NB4 (cell line): ENCODE results near the gene GRID1.

Experiments used
- DNase-seq: peaks from one replicate; pipeline ENCODE4 v3.0.0; 2010; ENCODE audit warnings: low read depth
- H3K4me3 ChIP-seq: one replicate; pipeline ENCODE4 v1.5.1; 2011; ENCODE audit warnings: mild to moderate bottlenecking, low read depth, low read length, moderate library complexity
- MYC ChIP-seq: IDR thresholded peaks from 2 replicates; pipeline ENCODE4 v1.6.1; 2011; ENCODE audit warnings: low read depth, low read length
- POLR2A ChIP-seq: IDR thresholded peaks from 2 replicates; pipeline ENCODE4 v1.6.1; 2011; ENCODE audit warnings: mild to moderate bottlenecking; ENCODE audit not compliant: insufficient read length; ENCODE audit errors: extremely low read depth
- TF ChIP-seq, protein P1 (sequence below): IDR thresholded peaks from one replicate; pipeline ENCODE4 v1.5.1; 2012; ENCODE audit warnings: low read depth, low read length
- TF ChIP-seq, protein P2 (sequence below): IDR thresholded peaks from 2 replicates; pipeline ENCODE4 v1.6.1; 2011; ENCODE audit warnings: low read depth, low read length

Gene GRID1

GRCh38 chr10:86017841-86018734 is 348.5 kb downstream of the GRID1 start:
- H3K4me3 ChIP-seq, result no peak overlapping the region

DNA sequence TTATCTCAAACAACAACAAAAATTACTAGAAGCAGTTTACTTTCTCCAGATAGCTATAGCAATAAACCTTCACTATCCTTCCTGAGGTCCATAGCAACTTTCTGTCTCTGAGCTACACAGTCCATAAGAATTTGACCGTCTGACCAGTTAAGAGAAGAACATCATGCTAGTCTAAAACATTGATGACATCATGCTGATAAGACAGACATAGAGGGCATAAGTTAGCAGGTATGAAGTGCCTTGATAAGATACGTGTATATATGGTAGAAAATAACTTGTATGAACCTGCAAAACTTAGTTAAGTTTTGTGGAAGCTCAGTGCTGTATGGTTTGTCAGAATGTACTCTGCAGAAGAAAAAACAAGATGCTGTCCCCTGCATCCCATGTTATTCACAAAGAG is 353.0 kb downstream of the GRID1 start:
- TF ChIP-seq, protein P1, sequence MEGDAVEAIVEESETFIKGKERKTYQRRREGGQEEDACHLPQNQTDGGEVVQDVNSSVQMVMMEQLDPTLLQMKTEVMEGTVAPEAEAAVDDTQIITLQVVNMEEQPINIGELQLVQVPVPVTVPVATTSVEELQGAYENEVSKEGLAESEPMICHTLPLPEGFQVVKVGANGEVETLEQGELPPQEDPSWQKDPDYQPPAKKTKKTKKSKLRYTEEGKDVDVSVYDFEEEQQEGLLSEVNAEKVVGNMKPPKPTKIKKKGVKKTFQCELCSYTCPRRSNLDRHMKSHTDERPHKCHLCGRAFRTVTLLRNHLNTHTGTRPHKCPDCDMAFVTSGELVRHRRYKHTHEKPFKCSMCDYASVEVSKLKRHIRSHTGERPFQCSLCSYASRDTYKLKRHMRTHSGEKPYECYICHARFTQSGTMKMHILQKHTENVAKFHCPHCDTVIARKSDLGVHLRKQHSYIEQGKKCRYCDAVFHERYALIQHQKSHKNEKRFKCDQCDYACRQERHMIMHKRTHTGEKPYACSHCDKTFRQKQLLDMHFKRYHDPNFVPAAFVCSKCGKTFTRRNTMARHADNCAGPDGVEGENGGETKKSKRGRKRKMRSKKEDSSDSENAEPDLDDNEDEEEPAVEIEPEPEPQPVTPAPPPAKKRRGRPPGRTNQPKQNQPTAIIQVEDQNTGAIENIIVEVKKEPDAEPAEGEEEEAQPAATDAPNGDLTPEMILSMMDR, result no peak
- no peak for TF ChIP-seq MYC
- TF ChIP-seq, protein P2, sequence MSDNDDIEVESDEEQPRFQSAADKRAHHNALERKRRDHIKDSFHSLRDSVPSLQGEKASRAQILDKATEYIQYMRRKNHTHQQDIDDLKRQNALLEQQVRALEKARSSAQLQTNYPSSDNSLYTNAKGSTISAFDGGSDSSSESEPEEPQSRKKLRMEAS, result no peak
- no peak for DNase-seq

More at GRCh38 chr10:86017841-86018734, 348.5 kb downstream of the GRID1 start:
- peak; percentile 54 for DNase-seq
- TF ChIP-seq MYC, result no peak
- TF ChIP-seq, protein P2, result no peak
- TF ChIP-seq, protein P1, result no peak
- no peak for TF ChIP-seq POLR2A

DNA sequence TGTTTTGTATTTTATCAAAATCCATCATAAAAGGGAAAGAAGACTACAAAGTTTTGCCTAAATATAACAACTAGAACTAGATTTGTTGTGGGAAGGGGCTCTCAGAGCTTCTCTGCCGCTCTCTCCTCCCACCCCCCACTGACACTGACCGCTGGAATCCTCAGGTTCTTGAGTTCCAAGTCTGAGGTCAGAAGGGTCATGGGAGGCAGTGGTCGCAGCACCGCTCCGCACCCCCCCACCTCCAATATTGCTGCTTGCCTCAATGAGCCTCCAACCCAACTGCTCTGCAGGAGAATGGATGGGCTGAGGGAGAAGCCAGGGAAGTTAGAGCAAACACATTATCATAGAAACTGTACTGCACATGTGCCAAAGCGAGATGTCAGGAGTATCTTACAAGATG is 359.4 kb downstream of the GRID1 start:
- no peak for DNase-seq
- no peak overlapping the region for H3K4me3 ChIP-seq
- TF ChIP-seq, protein P1, result no peak
- TF ChIP-seq, protein P2, result no peak
- no peak for TF ChIP-seq MYC
- no peak for TF ChIP-seq POLR2A

More for the DNA sequence above, 353.0 kb downstream of the GRID1 start:
- H3K4me3 ChIP-seq, result no peak overlapping the region

DNA sequence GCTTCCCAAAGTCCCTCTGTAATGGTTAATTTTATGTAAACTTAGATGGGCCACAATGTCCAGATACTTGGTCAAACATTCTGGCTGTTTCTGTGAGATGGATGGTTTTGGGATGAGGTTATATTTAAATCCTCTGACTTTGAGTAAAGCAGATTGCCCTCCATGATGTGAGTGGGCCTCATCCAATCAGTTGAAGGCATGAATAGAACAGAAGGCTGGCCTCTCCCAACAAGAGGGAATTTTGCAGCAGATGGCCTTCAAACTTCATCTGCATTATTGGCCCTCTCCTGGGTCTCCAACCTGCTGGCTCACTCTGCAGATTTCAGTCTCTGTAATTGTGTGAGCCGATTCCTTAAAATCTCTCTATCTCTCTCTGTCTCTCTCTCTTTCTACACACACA is 362.3 kb downstream of the GRID1 start:
- no peak overlapping the region for H3K4me3 ChIP-seq
- TF ChIP-seq, protein P2, result no peak
- TF ChIP-seq POLR2A, result no peak
- TF ChIP-seq, protein P1, result no peak
- TF ChIP-seq MYC, result no peak
- no peak for DNase-seq

DNA sequence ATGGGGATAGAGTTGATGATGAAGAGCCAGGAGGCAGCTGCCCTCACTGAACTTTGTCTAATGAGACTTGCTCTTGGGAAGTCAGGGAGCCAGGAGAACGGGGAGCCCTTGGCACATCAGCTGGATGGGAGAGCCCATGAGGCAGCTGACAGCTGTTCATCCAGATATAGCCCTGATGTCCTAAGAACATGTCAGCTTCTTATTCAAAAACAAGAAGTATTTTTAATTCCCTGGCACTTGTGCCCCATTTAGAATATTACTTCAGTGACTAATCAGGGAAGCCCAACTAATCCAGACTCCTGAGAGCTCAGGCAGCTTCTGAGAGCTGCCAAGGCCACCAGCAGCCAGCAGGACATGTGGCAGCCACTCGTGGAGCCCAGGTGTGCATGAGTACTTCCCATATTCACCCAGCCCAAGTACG is 363.4 kb downstream of the GRID1 start:
- no peak for DNase-seq
- TF ChIP-seq POLR2A, result no peak
- TF ChIP-seq, protein P2, result no peak
- TF ChIP-seq MYC, result no peak
- TF ChIP-seq, protein P1, result no peak
- no peak overlapping the region for H3K4me3 ChIP-seq
